HL-60 (cell line): Measurements from ENCODE around the gene CYSRT1.

Source experiments
- DNase-seq, 2 experiments: peaks; one replicate each; pipeline ENCODE4 v3.0.0-alpha.2; 2010 to 2020; ENCODE audit warnings: low read depth in 1 of 2, low spot score in 1 of 2
- H3K27ac ChIP-seq: fragments of 250-450 bp; sonication (Bioruptor Pico); replicated peaks from 2 replicates; pipeline ENCODE4 v1.5.1; 2020; ENCODE audit warnings: mild to moderate bottlenecking, moderate library complexity
- H3K27me3 ChIP-seq: fragments of 250-450 bp; sonication (Bioruptor Pico); 2 replicates; pipeline ENCODE4 v1.5.1; 2021; ENCODE audit warnings: mild to moderate bottlenecking, moderate library complexity; ENCODE audit not compliant: insufficient read depth, poor library complexity, severe bottlenecking
- H3K4me3 ChIP-seq: replicated peaks from 2 replicates; pipeline ENCODE4 v1.5.1; 2011; ENCODE audit warnings: mild to moderate bottlenecking, control low read depth, low read length; ENCODE audit not compliant: insufficient read depth
- CTCF ChIP-seq: IDR thresholded peaks from one replicate; pipeline ENCODE4 v1.5.1; 2011; ENCODE audit warnings: low read length, control low read depth, inconsistent platforms; ENCODE audit not compliant: insufficient read depth
- GABPA ChIP-seq: IDR thresholded peaks from 2 replicates; pipeline ENCODE4 v1.6.1; 2012; ENCODE audit warnings: low read depth
- POLR2AphosphoS5 ChIP-seq: IDR thresholded peaks from 2 replicates; pipeline ENCODE4 v1.6.1; 2012; ENCODE audit warnings: low read depth
- REST ChIP-seq: IDR thresholded peaks from 2 replicates; pipeline ENCODE4 v1.6.1; 2012; ENCODE audit warnings: low read depth; ENCODE audit not compliant: insufficient replicate concordance
- SPI1 ChIP-seq: IDR thresholded peaks from 2 replicates; pipeline ENCODE4 v1.6.1; 2012; ENCODE audit warnings: low read depth, mild to moderate bottlenecking, borderline replicate concordance

CYSRT1 gene

GRCh38 chr9:137178201-137178938, 46.6 kb upstream of the CYSRT1 start:
- no peak for TF ChIP-seq REST
- no peak for TF ChIP-seq POLR2AphosphoS5
- no peak for TF ChIP-seq SPI1
- no peak for TF ChIP-seq GABPA
- no peak for TF ChIP-seq CTCF
- no peak for DNase-seq
- H3K4me3 ChIP-seq, result no peak overlapping the region
- H3K27ac ChIP-seq, result no peak overlapping the region
- H3K27me3 ChIP-seq, result no peaks in the 10 kb centered on the region

GRCh38 chr9:137178939-137179630, 45.9 kb upstream of the CYSRT1 start:
- TF ChIP-seq CTCF (no peak), REST (no peak), POLR2AphosphoS5 (no peak), SPI1 (no peak), GABPA (no peak)
- H3K27me3 ChIP-seq, result no peaks in the 10 kb centered on the region
- no peak for DNase-seq
- no peak overlapping the region for H3K27ac ChIP-seq
- H3K4me3 ChIP-seq, result no peak overlapping the region

GRCh38 chr9:137179761-137180160, 45.2 kb upstream of the CYSRT1 start:
- DNase-seq, result no peak
- no peak overlapping the region for H3K27ac ChIP-seq
- TF ChIP-seq REST (no peak), GABPA (no peak), SPI1 (no peak), POLR2AphosphoS5 (no peak), CTCF (no peak)
- H3K4me3 ChIP-seq, result no peak overlapping the region
- H3K27me3 ChIP-seq, result no peaks in the 10 kb centered on the region
